Tibial nerve (tissue), 4 donors: Measurements from ENCODE around the gene ENPP6.

Experiments
- EP300 ChIP-seq, 2 donors: sonication (generic); formaldehyde crosslinking; IDR thresholded peaks; one replicate each; pipeline ENCODE4 v1.6.1; 2017; ENCODE audit warnings: antibody characterized with exemption in 2 of 2, mild to moderate bottlenecking in 1 of 2
- POLR2A ChIP-seq, 2 donors: fragments of 450-650 bp; IDR thresholded peaks; one replicate each; pipeline ENCODE4 v1.6.1; 2017; ENCODE audit warnings: antibody characterized with exemption in 2 of 2, mild to moderate bottlenecking in 2 of 2, moderate library complexity in 2 of 2
- TF ChIP-seq, protein P1 (sequence below), 5 experiments: fragments of 200-600 bp in 3 of 5; fragments of 450-650 bp in 2 of 5; sonication (generic) in 3 of 5; IDR thresholded peaks; one replicate each; pipeline ENCODE4 v1.5.1; 2016 to 2019; ENCODE audit warnings: antibody characterized with exemption in 5 of 5, mild to moderate bottlenecking in 3 of 5, moderate library complexity in 2 of 5

DNA sequence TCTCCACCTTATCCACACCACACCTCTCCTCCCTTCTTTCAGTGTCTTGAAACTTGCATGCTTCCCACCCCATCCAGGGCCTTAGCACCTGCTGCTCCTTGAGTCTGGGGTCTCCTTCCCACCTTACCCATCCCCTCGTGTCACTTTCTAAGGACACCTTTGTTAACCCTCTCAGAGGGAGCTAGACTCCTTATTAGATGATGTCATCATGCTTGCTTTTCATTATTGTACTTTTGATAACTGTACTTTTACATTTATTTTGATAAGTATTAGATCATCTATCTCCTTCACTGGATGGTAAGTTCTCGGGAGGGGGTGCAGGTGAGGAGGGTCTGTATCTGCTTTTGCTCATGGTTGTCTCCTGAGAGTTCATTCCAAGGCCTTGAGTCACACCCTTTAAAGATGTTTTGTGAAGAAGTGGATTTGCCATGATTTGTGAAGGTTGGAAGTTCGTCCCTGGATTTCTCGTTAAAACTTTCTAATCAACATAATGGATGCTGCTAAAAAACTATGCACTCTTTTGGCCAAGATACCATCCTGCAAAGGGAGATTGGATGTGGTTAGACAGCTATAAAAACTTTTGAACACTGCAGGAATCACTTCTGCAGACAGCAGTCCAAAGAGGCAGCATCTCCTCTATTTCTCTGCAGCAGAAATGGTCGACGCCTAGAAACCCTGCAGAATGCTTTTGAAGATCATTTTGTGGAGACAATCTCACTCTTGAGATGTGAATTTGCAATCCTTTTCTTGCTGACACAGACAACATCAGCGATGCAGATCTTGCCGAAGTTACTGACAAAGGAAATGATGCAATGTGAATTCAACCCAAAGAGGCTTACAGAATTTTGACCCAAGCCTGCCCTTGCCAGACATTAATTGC lies 69.6 kb downstream of the ENPP6 start:
- TF ChIP-seq POLR2A (IDR thresholded peaks at IDR 0.05) (no peak), EP300 (IDR thresholded peaks at IDR 0.05) (no peak)
- TF ChIP-seq, protein P1, sequence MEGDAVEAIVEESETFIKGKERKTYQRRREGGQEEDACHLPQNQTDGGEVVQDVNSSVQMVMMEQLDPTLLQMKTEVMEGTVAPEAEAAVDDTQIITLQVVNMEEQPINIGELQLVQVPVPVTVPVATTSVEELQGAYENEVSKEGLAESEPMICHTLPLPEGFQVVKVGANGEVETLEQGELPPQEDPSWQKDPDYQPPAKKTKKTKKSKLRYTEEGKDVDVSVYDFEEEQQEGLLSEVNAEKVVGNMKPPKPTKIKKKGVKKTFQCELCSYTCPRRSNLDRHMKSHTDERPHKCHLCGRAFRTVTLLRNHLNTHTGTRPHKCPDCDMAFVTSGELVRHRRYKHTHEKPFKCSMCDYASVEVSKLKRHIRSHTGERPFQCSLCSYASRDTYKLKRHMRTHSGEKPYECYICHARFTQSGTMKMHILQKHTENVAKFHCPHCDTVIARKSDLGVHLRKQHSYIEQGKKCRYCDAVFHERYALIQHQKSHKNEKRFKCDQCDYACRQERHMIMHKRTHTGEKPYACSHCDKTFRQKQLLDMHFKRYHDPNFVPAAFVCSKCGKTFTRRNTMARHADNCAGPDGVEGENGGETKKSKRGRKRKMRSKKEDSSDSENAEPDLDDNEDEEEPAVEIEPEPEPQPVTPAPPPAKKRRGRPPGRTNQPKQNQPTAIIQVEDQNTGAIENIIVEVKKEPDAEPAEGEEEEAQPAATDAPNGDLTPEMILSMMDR (IDR thresholded peaks at IDR 0.05) = no peak
